Tibial artery (tissue), 4 donors: Measurements from ENCODE around the gene CIDEA.

Experiments
- DNase-seq, 2 donors: peaks; one replicate each; pipeline ENCODE4 v3.0.0-alpha.2; 2019
- H3K27ac ChIP-seq, 2 donors: fragments of 200-600 bp; sonication (generic) in 1 of 2; 1 replicate in 1 of 2; 2 replicates in 1 of 2; pipeline ENCODE4 v1.5.1; 2018 to 2019; ENCODE audit warnings: mild to moderate bottlenecking in 1 of 2
- H3K27me3 ChIP-seq, 2 donors: fragments of 200-600 bp; sonication (generic) in 1 of 2; one replicate each; pipeline versions ENCODE4 v1.5.1 to v1.6.0; 2016 to 2019
- H3K36me3 ChIP-seq, 3 donors: fragments of 200-600 bp; sonication (generic) in 2 of 3; one replicate each; pipeline ENCODE4 v1.5.1; 2016 to 2019; ENCODE audit warnings: mild to moderate bottlenecking in 2 of 3
- H3K4me1 ChIP-seq, 4 donors: fragments of 200-600 bp; sonication (generic) in 2 of 4; 1 replicate in 3 of 4; 2 replicates in 1 of 4; pipeline ENCODE4 v1.5.1; 2016 to 2019
- H3K4me3 ChIP-seq, 2 donors: fragments of 200-600 bp; sonication (generic) in 1 of 2; 1 replicate in 1 of 2; 2 replicates in 1 of 2; pipeline ENCODE4 v1.5.1; 2018 to 2019; ENCODE audit warnings: mild to moderate bottlenecking in 2 of 2
- H3K9me3 ChIP-seq, 3 donors: fragments of 200-600 bp; sonication (generic) in 1 of 3; one replicate each; pipeline ENCODE4 v1.5.1; 2016 to 2019
- CTCF ChIP-seq, 2 experiments: fragments of 200-600 bp in 1 of 2; fragments of 450-650 bp in 1 of 2; IDR thresholded peaks; one replicate each; pipeline ENCODE4 v1.5.1; 2017 to 2019; ENCODE audit warnings: antibody characterized with exemption in 2 of 2, mild to moderate bottlenecking in 1 of 2, moderate library complexity in 1 of 2
- intact Hi-C: fragments of 100-400 bp; cut with DNase I; formaldehyde crosslinking; loops from one replicate; pipeline ENCODE4 v1.15.0; 2023; ENCODE audit warnings: low total_unique reads

The CIDEA gene

GRCh38 chr18:12253027-12253426 lies 1.1 kb upstream of the CIDEA start:
- Histone ChIP-seq H3K36me3 (no peaks in the 10 kb centered on the region), H3K9me3 (no peaks in the 10 kb centered on the region), H3K27ac (no peak overlapping the region), H3K4me3 (no peak overlapping the region), H3K27me3 (peaks cover 0 to 50% of the 10 kb centered on the region in 2 donors), H3K4me1 (peaks cover 0 to 15% (median 13%) of the 10 kb centered on the region in 4 donors)
- TF ChIP-seq CTCF (IDR thresholded peaks at IDR 0.05): no peak
- no peak for DNase-seq
- intact Hi-C loops: no loop called here

GRCh38 chr18:12253663-12254135 lies 462 bp upstream of the CIDEA start:
- Histone ChIP-seq H3K36me3 (no peaks in the 10 kb centered on the region), H3K4me1 (peaks cover 0 to 15% (median 13%) of the 10 kb centered on the region in 4 donors), H3K4me3 (peak overlapping the region; percentile 28 to 53), H3K9me3 (no peaks in the 10 kb centered on the region), H3K27ac (no peak overlapping the region), H3K27me3 (peaks cover 0 to 44% of the 10 kb centered on the region in 2 donors)
- no peak for TF ChIP-seq CTCF (IDR thresholded peaks at IDR 0.05)
- intact Hi-C loops: no loop called here
- no peak for DNase-seq

- Histone ChIP-seq H3K4me1 (peaks cover 0 to 15% (median 13%) of the 10 kb centered on the region in 4 donors), H3K27ac (no peak overlapping the region), H3K27me3 (peaks cover 0 to 36% of the 10 kb centered on the region in 2 donors), H3K9me3 (no peaks in the 10 kb centered on the region), H3K4me3 (no peak overlapping the region), H3K36me3 (no peaks in the 10 kb centered on the region)
- no peak for TF ChIP-seq CTCF (IDR thresholded peaks at IDR 0.05)
- intact Hi-C loops: no loop called here
- DNase-seq: no peak
These were observed 805 bp downstream of the CIDEA start for GRCh38 chr18:12254820-12255511.

- Histone ChIP-seq H3K27ac (no peak overlapping the region), H3K36me3 (no peaks in the 10 kb centered on the region), H3K9me3 (no peaks in the 10 kb centered on the region), H3K4me3 (no peak overlapping the region), H3K4me1 (peaks cover 0 to 15% (median 13%) of the 10 kb centered on the region in 4 donors), H3K27me3 (peaks cover 0 to 36% of the 10 kb centered on the region in 2 donors)
- intact Hi-C loops: no loop called here
- no peak for DNase-seq
- TF ChIP-seq CTCF (IDR thresholded peaks at IDR 0.05): no peak
These were observed 1.5 kb downstream of the CIDEA start for GRCh38 chr18:12255626-12256026.

GRCh38 chr18:12256951-12257350 lies 2.8 kb downstream of the CIDEA start:
- no peak overlapping the region for H3K27ac ChIP-seq
- intact Hi-C loops: no loop called here
- H3K4me3 ChIP-seq: no peak overlapping the region
- peaks cover 0 to 15% (median 13%) of the 10 kb centered on the region in 4 donors for H3K4me1 ChIP-seq
- no peak for DNase-seq
- no peaks in the 10 kb centered on the region for H3K36me3 ChIP-seq
- no peak for TF ChIP-seq CTCF (IDR thresholded peaks at IDR 0.05)
- peaks cover 0 to 27% of the 10 kb centered on the region in 2 donors for H3K27me3 ChIP-seq
- H3K9me3 ChIP-seq: no peaks in the 10 kb centered on the region
